ENCODE data around the gene GSG1L.

The GSG1L gene

GRCh38 chr16:27824786-27825185 lies 238.7 kb downstream of the GSG1L start:
- no peak for TF ChIP-seq CTCF (IDR thresholded peaks at IDR 0.05; ENCODE audit: insufficient read depth, low read length, poor library complexity, severe bottlenecking)
- Histone ChIP-seq H3K4me3 (replicated peaks; ENCODE audit: low read depth, low read length) (no peak overlapping the region), H3K36me3 (ENCODE audit: control insufficient read depth, insufficient read depth, low read length) (no peaks in the 10 kb centered on the region), H3K27me3 (replicated peaks; ENCODE audit: control insufficient read depth, insufficient read depth, low read length) (no peaks in the 10 kb centered on the region; the same call in 1 of the 2 replicates)
- DNase-seq (ENCODE audit: extremely low read depth, insufficient read length): no peak

GRCh38 chr16:27824006-27824405 lies 239.5 kb downstream of the GSG1L start:
- no peak for TF ChIP-seq CTCF (IDR thresholded peaks at IDR 0.05; ENCODE audit: insufficient read depth, low read length, poor library complexity, severe bottlenecking)
- Histone ChIP-seq H3K36me3 (ENCODE audit: control insufficient read depth, insufficient read depth, low read length) (no peaks in the 10 kb centered on the region), H3K4me3 (replicated peaks; ENCODE audit: low read depth, low read length) (no peak overlapping the region), H3K27me3 (replicated peaks; ENCODE audit: control insufficient read depth, insufficient read depth, low read length) (no peaks in the 10 kb centered on the region; the same call in 1 of the 2 replicates)
- no peak for DNase-seq (ENCODE audit: extremely low read depth, insufficient read length)

GRCh38 chr16:27823421-27823820 lies 240.1 kb downstream of the GSG1L start:
- no peaks in the 10 kb centered on the region; the same call in 1 of the 2 replicates for H3K27me3 ChIP-seq (replicated peaks; ENCODE audit: control insufficient read depth, insufficient read depth, low read length)
- DNase-seq (ENCODE audit: extremely low read depth, insufficient read length): no peak
- H3K4me3 ChIP-seq (replicated peaks; ENCODE audit: low read depth, low read length): no peak overlapping the region
- TF ChIP-seq CTCF (IDR thresholded peaks at IDR 0.05; ENCODE audit: insufficient read depth, low read length, poor library complexity, severe bottlenecking): no peak
- no peaks in the 10 kb centered on the region for H3K36me3 ChIP-seq (ENCODE audit: control insufficient read depth, insufficient read depth, low read length)

GRCh38 chr16:27822996-27823395 lies 240.5 kb downstream of the GSG1L start:
- H3K36me3 ChIP-seq (ENCODE audit: control insufficient read depth, insufficient read depth, low read length): no peaks in the 10 kb centered on the region
- no peak overlapping the region for H3K4me3 ChIP-seq (replicated peaks; ENCODE audit: low read depth, low read length)
- no peak for TF ChIP-seq CTCF (IDR thresholded peaks at IDR 0.05; ENCODE audit: insufficient read depth, low read length, poor library complexity, severe bottlenecking)
- no peaks in the 10 kb centered on the region; the same call in 1 of the 2 replicates for H3K27me3 ChIP-seq (replicated peaks; ENCODE audit: control insufficient read depth, insufficient read depth, low read length)
- no peak for DNase-seq (ENCODE audit: extremely low read depth, insufficient read length)

GRCh38 chr16:27822529-27822928 lies 241.0 kb downstream of the GSG1L start:
- Histone ChIP-seq H3K27me3 (replicated peaks; ENCODE audit: control insufficient read depth, insufficient read depth, low read length) (no peaks in the 10 kb centered on the region; the same call in 1 of the 2 replicates), H3K4me3 (replicated peaks; ENCODE audit: low read depth, low read length) (no peak overlapping the region), H3K36me3 (ENCODE audit: control insufficient read depth, insufficient read depth, low read length) (no peaks in the 10 kb centered on the region)
- DNase-seq (ENCODE audit: extremely low read depth, insufficient read length): no peak
- TF ChIP-seq CTCF (IDR thresholded peaks at IDR 0.05; ENCODE audit: insufficient read depth, low read length, poor library complexity, severe bottlenecking): no peak
